HepG2 (cell line): ENCODE results near the gene HOXC10.

Experiments
- CBFB ChIP-seq: sonication (generic); formaldehyde crosslinking; IDR thresholded peaks from 2 replicates; pipeline ENCODE4 v1.4.0; 2020; ENCODE audit warnings: missing genetic modification reagents
- CENPX ChIP-seq: sonication (generic); formaldehyde crosslinking; IDR thresholded peaks from 2 replicates; pipeline ENCODE4 v1.9.0; 2021; ENCODE audit warnings: mild to moderate bottlenecking, missing genetic modification reagents, moderate library complexity
- JUN ChIP-seq: sonication (generic); formaldehyde crosslinking; IDR thresholded peaks from 2 replicates; pipeline ENCODE4 v1.4.0; 2020; ENCODE audit warnings: mild to moderate bottlenecking, missing genetic modification reagents
- POLR2AphosphoS2 ChIP-seq: IDR thresholded peaks from 2 replicates; pipeline ENCODE4 v1.6.1; 2011; ENCODE audit warnings: low read depth, low read length, improper control_type of control experiment
- PRDM15 ChIP-seq: sonication (generic); formaldehyde crosslinking; IDR thresholded peaks from 2 replicates; pipeline ENCODE4 v1.4.0; 2020; ENCODE audit warnings: missing genetic modification reagents
- RELA ChIP-seq: sonication (generic); formaldehyde crosslinking; IDR thresholded peaks from 2 replicates; pipeline ENCODE4 v1.4.0; 2020; ENCODE audit warnings: missing genetic modification reagents
- SETDB1 ChIP-seq: sonication (generic); formaldehyde crosslinking; IDR thresholded peaks from 2 replicates; pipeline ENCODE4 v1.5.1; 2020; ENCODE audit warnings: missing genetic modification reagents, mild to moderate bottlenecking, borderline replicate concordance
- ZNF576 ChIP-seq: sonication (generic); formaldehyde crosslinking; IDR thresholded peaks from 2 replicates; pipeline ENCODE4 v1.4.0; 2020; ENCODE audit warnings: mild to moderate bottlenecking, missing genetic modification reagents
- ZSCAN22 ChIP-seq: sonication (generic); formaldehyde crosslinking; IDR thresholded peaks from 2 replicates; pipeline ENCODE4 v1.4.0; 2020; ENCODE audit warnings: mild to moderate bottlenecking, missing genetic modification reagents
- TF ChIP-seq, protein P1 (sequence below): sonication (generic); formaldehyde crosslinking; IDR thresholded peaks from 2 replicates; pipeline ENCODE4 v1.5.0; 2020; ENCODE audit warnings: missing genetic modification reagents
- TF ChIP-seq, protein P2 (sequence below): sonication (generic); formaldehyde crosslinking; IDR thresholded peaks from 2 replicates; pipeline ENCODE4 v1.5.0; 2020; ENCODE audit warnings: mild to moderate bottlenecking, missing genetic modification reagents, moderate library complexity
- TF ChIP-seq, protein P3 (sequence below): fragments of 450-650 bp; IDR thresholded peaks from 2 replicates; pipeline ENCODE4 v1.6.1; 2017

GRCh38 chr12:53952871-53953734 is 31.8 kb upstream of the HOXC10 start:
- TF ChIP-seq, protein P1, sequence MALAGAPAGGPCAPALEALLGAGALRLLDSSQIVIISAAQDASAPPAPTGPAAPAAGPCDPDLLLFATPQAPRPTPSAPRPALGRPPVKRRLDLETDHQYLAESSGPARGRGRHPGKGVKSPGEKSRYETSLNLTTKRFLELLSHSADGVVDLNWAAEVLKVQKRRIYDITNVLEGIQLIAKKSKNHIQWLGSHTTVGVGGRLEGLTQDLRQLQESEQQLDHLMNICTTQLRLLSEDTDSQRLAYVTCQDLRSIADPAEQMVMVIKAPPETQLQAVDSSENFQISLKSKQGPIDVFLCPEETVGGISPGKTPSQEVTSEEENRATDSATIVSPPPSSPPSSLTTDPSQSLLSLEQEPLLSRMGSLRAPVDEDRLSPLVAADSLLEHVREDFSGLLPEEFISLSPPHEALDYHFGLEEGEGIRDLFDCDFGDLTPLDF (CRISPR knock-in tag), result no peak
- TF ChIP-seq PRDM15 (CRISPR knock-in tag), result no peak
- no peak for TF ChIP-seq JUN
- TF ChIP-seq CENPX, result no peak
- no peak for TF ChIP-seq CBFB (CRISPR knock-in tag)
- no peak for TF ChIP-seq ZSCAN22
- TF ChIP-seq SETDB1, result no peak
- TF ChIP-seq, protein P2, sequence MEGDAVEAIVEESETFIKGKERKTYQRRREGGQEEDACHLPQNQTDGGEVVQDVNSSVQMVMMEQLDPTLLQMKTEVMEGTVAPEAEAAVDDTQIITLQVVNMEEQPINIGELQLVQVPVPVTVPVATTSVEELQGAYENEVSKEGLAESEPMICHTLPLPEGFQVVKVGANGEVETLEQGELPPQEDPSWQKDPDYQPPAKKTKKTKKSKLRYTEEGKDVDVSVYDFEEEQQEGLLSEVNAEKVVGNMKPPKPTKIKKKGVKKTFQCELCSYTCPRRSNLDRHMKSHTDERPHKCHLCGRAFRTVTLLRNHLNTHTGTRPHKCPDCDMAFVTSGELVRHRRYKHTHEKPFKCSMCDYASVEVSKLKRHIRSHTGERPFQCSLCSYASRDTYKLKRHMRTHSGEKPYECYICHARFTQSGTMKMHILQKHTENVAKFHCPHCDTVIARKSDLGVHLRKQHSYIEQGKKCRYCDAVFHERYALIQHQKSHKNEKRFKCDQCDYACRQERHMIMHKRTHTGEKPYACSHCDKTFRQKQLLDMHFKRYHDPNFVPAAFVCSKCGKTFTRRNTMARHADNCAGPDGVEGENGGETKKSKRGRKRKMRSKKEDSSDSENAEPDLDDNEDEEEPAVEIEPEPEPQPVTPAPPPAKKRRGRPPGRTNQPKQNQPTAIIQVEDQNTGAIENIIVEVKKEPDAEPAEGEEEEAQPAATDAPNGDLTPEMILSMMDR (CRISPR knock-in tag), result no peak
- no peak for TF ChIP-seq RELA (CRISPR knock-in tag)
- no peak for TF ChIP-seq ZNF576 (CRISPR knock-in tag)
- TF ChIP-seq, protein P3, sequence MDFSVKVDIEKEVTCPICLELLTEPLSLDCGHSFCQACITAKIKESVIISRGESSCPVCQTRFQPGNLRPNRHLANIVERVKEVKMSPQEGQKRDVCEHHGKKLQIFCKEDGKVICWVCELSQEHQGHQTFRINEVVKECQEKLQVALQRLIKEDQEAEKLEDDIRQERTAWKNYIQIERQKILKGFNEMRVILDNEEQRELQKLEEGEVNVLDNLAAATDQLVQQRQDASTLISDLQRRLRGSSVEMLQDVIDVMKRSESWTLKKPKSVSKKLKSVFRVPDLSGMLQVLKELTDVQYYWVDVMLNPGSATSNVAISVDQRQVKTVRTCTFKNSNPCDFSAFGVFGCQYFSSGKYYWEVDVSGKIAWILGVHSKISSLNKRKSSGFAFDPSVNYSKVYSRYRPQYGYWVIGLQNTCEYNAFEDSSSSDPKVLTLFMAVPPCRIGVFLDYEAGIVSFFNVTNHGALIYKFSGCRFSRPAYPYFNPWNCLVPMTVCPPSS, result no peak
- TF ChIP-seq POLR2AphosphoS2, result no peak
